HG03354 (cell line): ENCODE measurements around the gene FAM107B.

ENCODE experiments used
- ATAC-seq: cut with Tn5 transposase; IDR thresholded peaks from one replicate; pipeline ENCODE4 v1.9.1; 2021; ENCODE audit warnings: mild to moderate bottlenecking; ENCODE audit not compliant: unreplicated experiment, poor library complexity, severe bottlenecking

FAM107B gene

DNA sequence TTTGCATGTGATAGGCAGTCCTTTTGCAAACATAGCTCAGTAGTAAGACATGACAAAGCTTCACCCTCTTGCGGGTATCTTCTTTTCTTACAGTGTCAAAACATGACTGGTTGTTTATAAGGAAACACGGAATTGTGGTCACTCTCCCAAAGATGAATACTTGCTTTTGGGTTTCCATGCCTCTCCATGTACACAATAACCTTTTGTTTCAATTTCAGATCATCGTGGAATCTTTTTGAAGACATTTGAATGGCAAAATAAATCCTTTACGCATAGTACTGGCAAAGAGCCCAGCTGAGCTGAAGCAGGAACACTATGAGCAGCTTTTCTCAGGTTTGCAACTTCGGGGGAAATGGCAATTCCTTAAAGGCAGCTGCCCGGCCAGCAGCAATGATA lies 287.2 kb downstream of the FAM107B start:
- ATAC-seq = no peak

DNA sequence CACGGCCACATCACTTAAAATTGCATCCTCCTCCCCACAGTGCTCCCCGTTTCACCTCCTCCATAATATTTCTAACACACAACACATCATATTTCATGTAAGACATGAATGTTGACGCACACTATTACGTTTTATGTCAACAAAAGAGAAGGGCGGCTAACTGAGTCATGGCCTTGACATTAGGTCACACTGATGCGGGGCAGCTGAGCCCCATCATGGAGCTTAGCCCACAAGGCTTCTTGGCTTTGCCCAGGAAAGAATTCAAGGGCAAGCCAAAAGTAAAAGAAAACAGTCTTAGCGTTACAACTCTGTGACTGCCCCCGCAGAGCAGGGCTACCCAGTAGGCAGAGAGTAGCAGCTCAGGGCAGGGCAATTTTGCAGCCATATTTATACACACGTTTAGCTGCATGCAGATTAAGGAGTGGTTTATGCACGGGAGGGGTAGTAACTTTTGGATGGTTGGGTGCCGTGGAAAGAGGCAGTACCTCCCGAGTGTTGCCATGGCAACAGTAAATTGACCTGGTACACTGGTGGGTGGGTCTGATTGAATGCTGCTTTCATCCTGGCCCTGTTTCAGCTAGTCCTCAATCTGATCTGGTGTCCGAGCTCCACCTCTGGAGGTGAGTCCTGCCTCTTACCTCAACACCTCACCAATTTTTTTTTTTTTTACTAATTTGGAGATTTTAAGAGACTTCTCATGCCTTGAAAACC lies 287.8 kb downstream of the FAM107B start:
- ATAC-seq = no peak

DNA sequence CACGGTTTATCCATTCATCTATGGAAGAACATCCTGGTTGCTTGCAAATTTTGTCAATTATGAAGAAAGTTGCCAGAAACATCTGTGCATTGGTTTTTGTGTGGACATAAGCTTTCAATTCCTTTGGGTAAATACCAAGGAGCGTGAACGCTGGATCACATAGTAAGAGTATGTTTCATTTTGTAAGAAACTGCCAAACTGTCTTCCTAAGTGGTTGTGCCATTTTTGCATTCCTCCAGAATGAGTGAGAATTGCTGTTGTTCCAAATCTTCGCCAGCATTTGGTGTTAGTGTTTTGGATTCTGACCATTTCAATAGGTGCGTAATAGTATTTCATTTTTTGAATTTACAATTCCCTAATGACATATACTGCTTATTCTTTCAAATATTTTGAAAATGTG lies 288.7 kb downstream of the FAM107B start:
- no peak for ATAC-seq

- no peak for ATAC-seq
These were observed 291.3 kb downstream of the FAM107B start for GRCh38 chr10:14483417-14483816.

DNA sequence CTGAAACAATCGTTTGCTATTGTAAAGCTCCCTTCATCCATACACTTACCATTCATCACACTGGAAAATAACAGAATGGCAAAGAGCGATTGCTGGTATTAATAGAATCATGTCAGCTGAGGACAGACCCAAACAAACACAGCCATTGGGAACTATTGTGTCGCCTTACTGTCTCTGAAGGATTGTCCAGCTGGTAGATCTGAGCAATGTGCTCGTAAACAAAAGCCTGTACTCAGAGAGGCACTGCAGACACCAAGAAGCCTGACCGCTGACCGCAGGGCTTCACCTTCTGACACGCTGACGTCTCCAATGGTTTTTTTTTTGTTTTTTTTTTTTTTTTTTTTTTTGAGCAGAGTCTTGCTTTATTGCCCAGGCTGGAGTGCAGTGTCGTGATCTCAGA lies 292.9 kb downstream of the FAM107B start:
- no peak for ATAC-seq

DNA sequence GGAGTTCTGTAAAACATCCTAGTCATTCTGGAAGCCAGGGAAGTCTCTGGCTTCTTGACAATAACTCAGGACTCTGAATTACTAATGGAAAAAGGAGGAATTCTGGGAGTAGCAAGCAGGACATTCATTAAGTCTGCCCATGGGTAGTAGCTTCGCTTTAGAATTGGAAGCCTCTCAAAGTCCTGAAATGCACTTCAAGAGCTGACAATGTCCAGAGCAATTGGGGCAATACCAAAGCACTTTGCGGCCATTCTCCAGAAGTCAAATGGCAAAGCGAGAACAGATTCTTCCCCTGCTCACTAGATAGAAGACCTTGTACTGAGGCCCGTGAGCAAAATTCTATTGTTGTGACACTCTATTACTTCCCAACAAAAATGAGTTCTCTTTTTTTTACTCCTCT lies 293.7 kb downstream of the FAM107B start:
- no peak for ATAC-seq

- no peak for ATAC-seq
These were observed 296.1 kb downstream of the FAM107B start for GRCh38 chr10:14478604-14479003.

DNA sequence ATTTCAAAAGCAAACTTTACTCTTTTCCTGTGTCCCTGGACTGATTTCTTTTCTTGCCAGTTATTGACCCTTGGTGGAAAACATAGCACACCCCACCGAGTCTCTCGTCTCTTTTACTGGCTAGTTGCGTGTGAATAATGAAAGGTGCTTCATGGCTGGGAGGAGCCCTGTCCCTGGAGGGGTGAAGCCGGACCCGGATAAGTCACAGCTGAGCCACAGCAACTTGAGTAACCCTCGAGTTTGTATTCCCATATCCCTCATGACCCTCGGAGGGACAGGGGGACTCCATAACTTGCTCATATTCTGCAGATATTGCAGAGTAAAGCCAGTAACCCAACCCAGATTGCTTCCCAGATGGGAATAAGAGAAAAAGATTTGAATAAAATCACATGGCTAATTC lies 296.5 kb downstream of the FAM107B start:
- ATAC-seq = no peak

- ATAC-seq = no peak
These were observed 297.3 kb downstream of the FAM107B start for GRCh38 chr10:14477408-14477710.

- ATAC-seq = no peak
These were observed 297.9 kb downstream of the FAM107B start for GRCh38 chr10:14476641-14477407.

DNA sequence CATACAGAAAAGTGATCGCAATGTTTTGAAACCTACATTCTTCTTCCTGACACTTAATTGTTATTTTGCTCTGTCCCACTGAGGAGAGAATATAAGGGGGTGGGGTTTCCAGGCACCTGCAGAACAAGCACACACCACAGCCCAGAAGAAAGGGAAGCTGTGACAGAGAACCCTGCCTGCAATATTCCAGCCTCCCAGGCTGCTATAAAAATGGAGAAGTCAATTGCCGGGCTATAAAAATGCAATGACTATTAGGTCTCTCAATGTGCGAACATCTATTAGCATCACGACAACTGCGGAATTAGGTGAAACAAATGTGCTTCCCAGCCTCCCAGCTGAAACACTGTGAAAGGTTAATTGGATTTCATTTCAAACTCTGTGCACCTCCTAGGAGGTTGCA lies 298.7 kb downstream of the FAM107B start:
- ATAC-seq = no peak

DNA sequence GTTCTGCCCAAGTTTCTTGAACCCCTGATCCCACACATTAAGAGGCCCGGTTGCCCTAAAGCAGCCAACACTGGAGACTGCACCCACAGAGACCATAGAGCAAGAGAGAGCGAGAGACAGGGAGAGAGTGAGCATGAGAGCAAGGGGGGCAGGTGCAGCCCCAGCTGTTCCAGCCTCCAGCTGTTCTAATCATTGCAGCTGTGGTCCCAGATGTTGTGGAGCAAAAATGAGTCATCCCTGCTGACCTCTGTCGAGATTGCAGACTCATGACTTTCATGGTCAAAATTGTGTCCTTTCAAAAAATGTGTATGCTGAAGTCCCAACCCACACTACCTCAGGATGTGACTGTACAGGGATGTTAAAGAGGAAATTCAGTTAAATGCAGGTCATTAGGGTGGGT lies 300.0 kb downstream of the FAM107B start:
- no peak for ATAC-seq

GRCh38 chr10:14470920-14471319 lies 303.8 kb downstream of the FAM107B start:
- ATAC-seq = no peak

GRCh38 chr10:14468726-14469125 lies 306.0 kb downstream of the FAM107B start:
- no peak for ATAC-seq
